ENCODE data around the gene STIMATE. TPM values are rescaled to one million over a fixed set of nuclear protein-coding genes. Genes with fewer than 3 reads are reported as not detected.

The STIMATE gene
- total RNA-seq, 1 donor from 2014 or later = 20.3 TPM

DNA sequence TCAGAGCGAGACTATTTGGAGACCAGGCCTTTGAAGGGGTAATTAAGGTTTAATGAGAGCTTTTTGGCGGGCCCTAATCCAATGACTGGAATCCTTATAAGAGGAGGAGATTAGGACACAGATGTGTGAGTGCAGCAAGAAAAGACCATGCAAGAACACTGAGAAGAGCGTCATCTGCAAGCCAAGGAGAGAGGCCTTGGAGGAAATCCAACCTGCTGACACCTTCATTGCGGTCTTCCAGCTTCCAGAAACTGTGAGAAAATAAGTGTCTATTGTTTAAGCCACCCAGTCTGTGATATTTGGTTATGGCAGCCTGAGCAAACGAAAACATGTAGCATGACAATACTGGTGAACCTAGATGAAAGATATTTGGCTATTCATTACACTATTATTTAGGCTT lies 39.5 kb downstream of the STIMATE start:
- H3K27me3 Mint-ChIP-seq (ENCODE audit: low read depth) = no peaks in the 10 kb centered on the region
- H3K4me3 Mint-ChIP-seq = no peak overlapping the region
- peaks cover 3% of the 10 kb centered on the region for H3K36me3 Mint-ChIP-seq (ENCODE audit: low read depth)
- H3K4me1 Mint-ChIP-seq = peaks cover 7% of the 10 kb centered on the region
- H3K9me3 Mint-ChIP-seq = peaks cover 3% of the 10 kb centered on the region
- no peak for DNase-seq (ENCODE audit: low read depth, low spot score)
- TF ChIP-seq CTCF (conservative IDR thresholded peaks at IDR 0.05) = no peak
- H3K27ac Mint-ChIP-seq (ENCODE audit: unreplicated experiment) = no peak overlapping the region

GRCh38 chr3:52857133-52857532 lies 40.2 kb downstream of the STIMATE start:
- H3K4me1 Mint-ChIP-seq = peaks cover 15% of the 10 kb centered on the region
- H3K36me3 Mint-ChIP-seq (ENCODE audit: low read depth) = no peaks in the 10 kb centered on the region
- no peak overlapping the region for H3K4me3 Mint-ChIP-seq
- DNase-seq (ENCODE audit: low read depth, low spot score) = no peak
- TF ChIP-seq CTCF (conservative IDR thresholded peaks at IDR 0.05) = no peak
- no peaks in the 10 kb centered on the region for H3K27me3 Mint-ChIP-seq (ENCODE audit: low read depth)
- peak overlapping the region; percentile 44 for H3K27ac Mint-ChIP-seq (ENCODE audit: unreplicated experiment)
- no peaks in the 10 kb centered on the region for H3K9me3 Mint-ChIP-seq

DNA sequence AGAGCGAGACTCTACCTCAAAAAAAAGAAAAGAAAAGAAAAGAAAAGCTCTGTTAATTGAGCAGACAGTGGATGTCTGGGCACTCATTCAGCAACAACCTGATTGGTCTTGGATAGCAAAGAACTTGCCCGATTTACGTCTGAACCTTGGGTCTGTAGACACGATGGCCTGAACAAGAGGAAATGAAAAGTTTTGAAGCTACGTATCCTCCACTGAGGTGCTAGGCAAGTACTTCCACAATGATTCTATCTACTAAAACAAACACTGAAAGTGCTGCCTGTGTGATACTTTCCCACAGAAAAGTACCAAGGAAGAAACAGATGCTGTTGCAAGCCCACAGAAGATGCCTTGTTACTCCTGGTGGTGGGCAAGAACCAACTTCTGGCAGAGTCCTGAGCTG lies 40.7 kb downstream of the STIMATE start:
- H3K9me3 Mint-ChIP-seq = no peaks in the 10 kb centered on the region
- peaks cover 19% of the 10 kb centered on the region for H3K4me1 Mint-ChIP-seq
- no peak overlapping the region for H3K4me3 Mint-ChIP-seq
- peaks cover 3% of the 10 kb centered on the region for H3K36me3 Mint-ChIP-seq (ENCODE audit: low read depth)
- H3K27me3 Mint-ChIP-seq (ENCODE audit: low read depth) = no peaks in the 10 kb centered on the region
- TF ChIP-seq CTCF (conservative IDR thresholded peaks at IDR 0.05) = no peak
- H3K27ac Mint-ChIP-seq (ENCODE audit: unreplicated experiment) = no peak overlapping the region
- DNase-seq (ENCODE audit: low read depth, low spot score) = no peak

- H3K4me3 Mint-ChIP-seq = no peak overlapping the region
- H3K27ac Mint-ChIP-seq (ENCODE audit: unreplicated experiment) = no peak overlapping the region
- H3K27me3 Mint-ChIP-seq (ENCODE audit: low read depth) = no peaks in the 10 kb centered on the region
- DNase-seq (ENCODE audit: low read depth, low spot score) = no peak
- H3K36me3 Mint-ChIP-seq (ENCODE audit: low read depth) = peaks cover 3% of the 10 kb centered on the region
- H3K4me1 Mint-ChIP-seq = peaks cover 25% of the 10 kb centered on the region
- H3K9me3 Mint-ChIP-seq = no peaks in the 10 kb centered on the region
- no peak for TF ChIP-seq CTCF (conservative IDR thresholded peaks at IDR 0.05)
Measured at GRCh38 chr3:52854013-52854412, 43.3 kb downstream of the STIMATE start.

GRCh38 chr3:52852419-52852818 lies 44.9 kb downstream of the STIMATE start:
- peaks cover 25% of the 10 kb centered on the region for H3K4me1 Mint-ChIP-seq
- TF ChIP-seq CTCF (conservative IDR thresholded peaks at IDR 0.05) = no peak
- peaks cover 3% of the 10 kb centered on the region for H3K36me3 Mint-ChIP-seq (ENCODE audit: low read depth)
- no peak overlapping the region for H3K27ac Mint-ChIP-seq (ENCODE audit: unreplicated experiment)
- no peak overlapping the region for H3K4me3 Mint-ChIP-seq
- no peaks in the 10 kb centered on the region for H3K27me3 Mint-ChIP-seq (ENCODE audit: low read depth)
- no peak for DNase-seq (ENCODE audit: low read depth, low spot score)
- no peaks in the 10 kb centered on the region for H3K9me3 Mint-ChIP-seq

DNA sequence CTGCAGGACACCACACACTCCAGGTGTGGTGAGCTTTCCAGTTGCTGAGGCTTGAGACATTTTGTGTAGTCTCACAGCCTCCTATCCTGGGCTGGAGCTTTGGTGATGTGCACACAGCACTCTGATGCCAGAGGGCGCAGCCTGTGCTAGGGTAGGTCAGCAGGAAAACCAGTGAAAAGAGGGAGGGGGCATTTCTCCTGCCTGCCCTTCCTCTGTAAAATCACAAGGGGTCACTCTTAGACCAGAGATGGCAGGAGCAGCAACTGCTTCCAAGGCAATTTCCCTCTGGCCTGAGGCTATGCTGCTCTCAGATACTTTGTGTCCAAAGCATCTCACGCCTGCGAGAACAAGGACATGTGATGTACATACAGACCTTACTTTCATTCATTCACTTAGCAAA lies 46.0 kb downstream of the STIMATE start:
- peak; percentile 79 for TF ChIP-seq CTCF (conservative IDR thresholded peaks at IDR 0.05)
- Mint-ChIP-seq H3K27me3 (ENCODE audit: low read depth) (no peaks in the 10 kb centered on the region), H3K36me3 (ENCODE audit: low read depth) (peaks cover 3% of the 10 kb centered on the region), H3K27ac (ENCODE audit: unreplicated experiment) (no peak overlapping the region), H3K9me3 (no peaks in the 10 kb centered on the region), H3K4me1 (peaks cover 25% of the 10 kb centered on the region), H3K4me3 (no peak overlapping the region)
- peak; percentile 53 for DNase-seq (ENCODE audit: low read depth, low spot score)
